GM18858 (cell line): ENCODE measurements around the gene DMXL2.
"Not testable (repeated sequence)": the region's sequence is repeated elsewhere in the genome, so short reads cannot be mapped to it uniquely, and the experiment has no call there.

Experiments used
- ATAC-seq: cut with Tn5 transposase; IDR thresholded peaks from one replicate; pipeline ENCODE4 v1.9.1; 2021; ENCODE audit not compliant: unreplicated experiment

The DMXL2 gene

GRCh38 chr15:51493892-51494291 lies 128.7 kb downstream of the DMXL2 start:
- no peak for ATAC-seq

- ATAC-seq: no peak
Measured at GRCh38 chr15:51492528-51492927, 130.0 kb downstream of the DMXL2 start.

- no peak for ATAC-seq
Measured at GRCh38 chr15:51491941-51492340, 130.6 kb downstream of the DMXL2 start.

- ATAC-seq: no peak
Measured at GRCh38 chr15:51484781-51485180, 137.8 kb downstream of the DMXL2 start.

- ATAC-seq: no peak
Measured at GRCh38 chr15:51483985-51484384, 138.6 kb downstream of the DMXL2 start.

GRCh38 chr15:51483520-51483919 lies 139.1 kb downstream of the DMXL2 start:
- ATAC-seq: no peak

DNA sequence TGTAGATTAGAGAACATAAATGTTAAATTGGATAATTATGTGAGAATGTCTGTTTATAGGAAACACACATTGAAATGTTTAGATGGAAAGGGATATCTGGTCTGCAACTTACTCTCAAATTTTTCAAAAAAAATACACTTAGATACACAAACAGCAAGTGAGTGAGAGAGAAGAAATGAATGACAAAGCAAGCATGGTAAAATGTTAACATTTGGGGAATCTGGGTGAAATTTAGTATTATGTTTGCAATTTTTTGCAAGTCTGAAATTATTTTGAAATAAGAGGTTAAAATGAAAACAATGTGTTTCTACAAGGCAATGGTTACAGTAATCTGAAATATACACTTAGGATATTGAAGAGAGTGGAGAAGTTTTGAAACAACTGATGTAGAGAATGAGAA lies 146.8 kb downstream of the DMXL2 start:
- no peak for ATAC-seq

GRCh38 chr15:51470512-51470911 lies 152.1 kb downstream of the DMXL2 start:
- ATAC-seq: no peak

- no peak for ATAC-seq
Measured at GRCh38 chr15:51460796-51461195, 161.8 kb downstream of the DMXL2 start.

- no peak for ATAC-seq
Measured at GRCh38 chr15:51450001-51450400, 172.6 kb downstream of the DMXL2 start.

DNA sequence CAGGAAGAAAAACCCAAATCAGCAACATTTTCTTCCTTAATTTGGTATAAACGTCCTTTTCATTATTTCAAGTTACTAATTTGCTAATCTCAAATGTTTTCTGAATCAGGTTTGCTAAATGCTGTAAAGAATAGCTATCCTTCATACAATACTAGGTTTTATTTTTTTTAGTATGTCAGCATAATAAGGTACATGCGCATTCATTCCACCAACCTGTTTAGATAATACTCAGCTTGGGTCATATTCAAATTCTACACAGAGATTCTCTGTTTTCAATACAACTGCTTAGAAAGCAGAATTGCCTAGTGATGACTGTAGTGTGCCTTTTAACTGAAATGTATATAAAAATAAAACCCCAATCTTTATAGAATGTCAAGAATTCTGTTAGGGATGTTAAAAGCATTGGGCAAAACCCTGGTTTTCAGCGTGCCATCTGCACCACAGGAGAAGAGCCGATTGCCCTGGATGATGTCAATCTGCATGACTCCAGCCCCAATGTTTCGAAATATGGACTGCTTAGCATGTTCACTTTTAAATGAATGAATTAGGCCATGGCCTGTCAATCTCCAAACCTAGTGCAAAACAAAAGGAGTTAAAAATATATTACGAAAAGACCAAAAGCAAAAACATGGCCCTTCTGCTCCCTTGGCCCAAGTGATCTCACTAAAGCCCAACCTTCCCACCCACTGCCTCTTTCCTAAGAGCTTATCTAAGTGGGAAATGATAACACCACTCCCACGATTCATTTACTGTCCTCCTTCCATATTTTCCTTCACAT lies 173.8 kb downstream of the DMXL2 start:
- no peak for ATAC-seq

GRCh38 chr15:51447855-51448621 lies 174.5 kb downstream of the DMXL2 start:
- no peak for ATAC-seq

DNA sequence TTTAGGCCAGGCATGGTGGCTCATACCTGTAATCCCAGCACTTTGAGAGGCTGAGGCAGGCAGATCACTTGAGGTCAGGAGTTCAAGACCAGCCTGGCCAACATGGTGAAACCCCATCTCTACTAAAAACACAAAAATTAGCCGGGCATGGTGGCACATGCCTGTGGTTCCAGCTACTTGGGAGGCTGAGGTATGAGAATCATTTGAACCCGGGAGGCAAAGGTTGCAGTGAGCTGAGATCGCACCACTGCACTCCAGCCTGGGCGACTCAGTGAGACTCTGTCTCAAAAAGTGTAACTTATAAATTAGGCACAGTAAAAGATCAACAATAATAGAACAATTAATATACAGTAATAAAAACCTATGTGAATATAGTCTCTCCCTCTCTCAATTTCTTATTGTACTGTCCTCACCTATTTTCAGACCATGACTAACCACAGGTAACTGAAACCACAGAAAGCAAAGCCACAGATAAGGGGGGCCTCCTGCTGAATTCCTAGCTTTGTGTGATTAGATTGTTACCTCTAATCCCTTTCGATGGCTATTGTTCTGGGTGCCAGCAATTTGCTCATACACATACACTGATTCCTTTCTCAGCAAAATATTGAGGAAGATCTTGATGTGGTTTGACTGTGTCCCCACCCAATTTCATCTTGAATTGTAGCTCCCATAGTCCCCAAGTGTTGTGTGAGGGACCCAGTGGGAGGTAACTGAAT lies 176.4 kb downstream of the DMXL2 start:
- ATAC-seq: not testable (repeated sequence)

GRCh38 chr15:51444807-51445206 lies 177.8 kb downstream of the DMXL2 start:
- no peak for ATAC-seq

- no peak for ATAC-seq
Measured at GRCh38 chr15:51444112-51444511, 178.5 kb downstream of the DMXL2 start.

DNA sequence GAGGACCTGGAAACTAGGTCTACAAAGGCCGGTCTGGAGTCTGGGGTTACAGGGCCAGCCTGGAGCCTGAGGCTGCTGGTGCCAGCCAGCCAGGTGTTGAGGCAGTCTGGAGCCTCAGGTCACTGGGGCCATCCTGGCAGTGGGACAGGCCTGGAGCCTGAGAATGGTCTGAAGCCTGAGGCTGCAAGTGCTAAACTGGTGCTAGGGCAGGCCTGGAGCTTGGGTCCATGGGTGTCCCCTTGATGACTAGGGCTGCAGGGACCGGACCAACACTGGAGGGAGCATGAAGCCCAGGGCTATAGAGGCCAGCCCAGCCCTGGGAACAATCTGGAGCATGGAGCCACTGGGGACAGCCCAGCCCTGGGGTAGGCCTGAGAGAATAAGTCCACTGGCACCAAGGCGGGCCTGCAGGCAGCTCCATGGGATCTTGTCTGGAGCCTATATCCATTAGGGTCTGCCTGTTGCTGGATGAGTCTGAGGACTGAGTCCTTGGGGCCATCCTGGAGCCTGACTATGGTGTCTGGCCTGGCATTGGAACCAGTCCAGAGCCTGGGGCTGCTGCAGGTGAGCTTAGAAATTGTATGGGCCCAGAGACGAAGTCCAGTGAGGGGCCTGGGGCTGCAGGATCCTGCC lies 179.2 kb downstream of the DMXL2 start:
- no peak for ATAC-seq

DNA sequence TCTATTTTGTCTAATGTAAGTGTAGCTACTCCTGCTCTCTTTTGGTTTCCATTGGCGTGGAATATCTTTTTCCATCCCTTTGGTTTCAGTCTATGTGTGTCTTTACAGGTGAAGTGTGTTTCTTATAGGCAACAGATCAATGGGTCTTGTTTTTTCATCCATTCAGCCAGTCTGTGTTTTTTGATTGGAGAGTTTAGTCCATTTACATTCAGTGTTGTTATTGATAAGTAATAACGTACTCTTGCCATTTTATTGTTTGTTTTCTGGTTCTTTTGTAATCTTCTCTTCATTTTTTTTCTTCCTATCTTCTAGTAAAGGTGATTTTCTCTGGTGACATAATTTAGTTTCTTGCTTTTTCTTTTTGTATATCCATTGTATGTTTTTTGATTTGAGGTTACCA lies 184.0 kb downstream of the DMXL2 start:
- no peak for ATAC-seq

DNA sequence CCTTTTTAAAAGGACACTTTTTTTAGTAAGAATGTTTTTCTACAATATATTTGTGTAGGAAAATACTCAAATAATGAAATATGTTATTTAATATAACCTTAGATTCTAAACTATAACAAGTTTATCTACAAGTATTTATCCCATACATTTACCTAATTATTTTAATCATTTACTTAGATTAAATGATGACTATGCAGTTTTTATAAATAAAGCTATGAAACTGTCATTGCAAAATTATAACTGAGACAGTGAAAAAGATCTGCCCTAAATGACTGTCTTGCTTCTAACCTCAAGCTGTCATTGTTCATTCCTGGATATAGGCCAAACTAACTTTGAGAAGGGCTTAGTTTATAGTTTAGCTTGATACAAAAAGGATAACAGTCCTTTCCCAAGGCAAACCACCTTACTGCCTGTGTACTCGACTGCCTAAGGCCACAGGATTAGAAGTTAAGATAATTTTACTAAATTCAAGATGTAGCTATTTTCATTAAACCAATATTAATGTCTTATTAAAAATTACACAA lies 197.0 kb downstream of the DMXL2 start:
- ATAC-seq: no peak

DNA sequence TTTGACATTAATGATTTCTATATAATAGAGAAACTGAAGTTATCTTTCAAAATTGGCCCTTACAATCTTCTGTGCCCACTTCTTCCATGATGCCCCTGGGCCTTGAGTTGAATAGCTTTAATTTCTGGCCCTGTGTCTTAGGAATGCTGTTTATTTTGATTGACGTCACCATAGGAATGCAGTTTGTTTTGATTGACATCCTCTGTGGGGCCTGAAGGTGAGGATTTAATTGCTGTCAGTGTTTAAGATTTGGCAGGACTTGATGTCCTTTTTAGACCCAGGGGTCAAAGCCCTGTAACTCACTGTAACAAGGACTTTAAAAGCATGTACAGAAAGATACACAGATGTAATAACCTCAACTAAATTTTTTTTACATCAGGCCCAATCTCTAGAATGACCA lies 197.8 kb downstream of the DMXL2 start:
- ATAC-seq: no peak

- ATAC-seq: not testable (repeated sequence)
Measured at GRCh38 chr15:51423040-51423439, 199.5 kb downstream of the DMXL2 start.

GRCh38 chr15:51416129-51416528 lies 206.4 kb downstream of the DMXL2 start:
- ATAC-seq: no peak
